HCT116 (cell line): ENCODE results near the gene ZNF543. TPM values are rescaled to one million over a fixed set of nuclear protein-coding genes. Genes with fewer than 3 reads are reported as not detected.

Source experiments
- ATAC-seq: fragments of 200-7000 bp; cut with Tn5 transposase; 2 replicates; pipeline ENCODE4 v1.9.1; 2020; ENCODE audit warnings: mild to moderate bottlenecking, moderate library complexity
- BruUV-seq: library from RNA; stranded (reverse); fragments of 400-500 nt; replicated peaks from 2 replicates; lab custom pipeline; 2021; lab: Mats Ljungman, UMichigan
- CTCF ChIA-PET: fragments of 300-600 bp; sonication (Branson Sonifier 250); formaldehyde crosslinking; loops from one replicate; lab custom pipeline; 2021; ENCODE audit warnings: antibody characterized with exemption; lab: Charles Lee
- POLR2A ChIA-PET: fragments of 300-600, 350-600 bp; sonication (Branson Sonifier 250); formaldehyde crosslinking; loops from one replicate; lab custom pipeline; 2021; ENCODE audit warnings: antibody characterized with exemption; lab: Charles Lee
- RAD21 ChIA-PET, 2 experiments: fragments of 300-600 bp; sonication (Branson Sonifier 250); formaldehyde crosslinking; loops; one replicate each; lab custom pipeline; 2023; ENCODE audit warnings: low total read pairs in 2 of 2; ENCODE audit not compliant: uncharacterized antibody in 2 of 2, unreplicated experiment in 2 of 2, low non-redundant PET in 1 of 2; lab: Charles Lee
- DNase-seq: peaks from one replicate; pipeline ENCODE4 v3.0.0-alpha.2; 2010; ENCODE audit warnings: low read depth, low spot score
- H2AFZ ChIP-seq: fragments of 200-600 bp; shearing (Covaris generic), sonication (generic); 2 replicates; pipeline ENCODE4 v1.6.1; 2017; ENCODE audit warnings: low read depth, mixed run types, mixed read lengths, antibody characterized with exemption, low read length; ENCODE audit not compliant: poor library complexity, severe bottlenecking
- H3K27ac ChIP-seq: 2 replicates; pipeline ENCODE4 v1.5.1; 2012; ENCODE audit warnings: low read depth, low read length
- H3K27me3 ChIP-seq: fragments of 200-600 bp; sonication (generic); 2 replicates; pipeline ENCODE4 v1.6.1; 2016; ENCODE audit warnings: mixed run types, low read length, mixed read lengths; ENCODE audit not compliant: insufficient read depth
- H3K36me3 ChIP-seq, 2 experiments: fragments of 200-500 bp in 1 of 2; fragments of 200-600 bp in 1 of 2; sonication (Bioruptor generic) in 1 of 2; sonication (generic) in 1 of 2; 2 replicates each; pipeline versions ENCODE4 v1.5.1 to v1.6.1; 2014 to 2016; ENCODE audit warnings: low read length in 2 of 2, inconsistent platforms in 1 of 2, mixed read lengths in 1 of 2, mixed run types in 1 of 2; ENCODE audit not compliant: insufficient read depth in 2 of 2, control insufficient read depth in 1 of 2
- H3K4me1 ChIP-seq, 2 experiments: fragments of 200-600 bp in 1 of 2; sonication (generic) in 1 of 2; 2 replicates each; pipeline versions ENCODE4 v1.5.1 to v1.6.1; 2012 to 2017; ENCODE audit warnings: low read length in 2 of 2, inconsistent platforms in 1 of 2, mild to moderate bottlenecking in 1 of 2, mixed read lengths in 1 of 2, mixed run types in 1 of 2, moderate library complexity in 1 of 2; ENCODE audit not compliant: insufficient read depth in 2 of 2, control insufficient read depth in 1 of 2
- H3K4me2 ChIP-seq: fragments of 200-600 bp; sonication (generic); 2 replicates; pipeline ENCODE4 v1.6.1; 2017; ENCODE audit warnings: mixed run types, low read length, mixed read lengths
- H3K4me3 ChIP-seq, 2 experiments: fragments of 200-600 bp in 1 of 2; sonication (generic) in 1 of 2; replicated peaks in 1 of 2; 2 replicates each; pipeline ENCODE4 v1.5.1; 2011 to 2016; ENCODE audit warnings: low read length in 2 of 2, control low read depth in 1 of 2, low read depth in 1 of 2, mild to moderate bottlenecking in 1 of 2, mixed read lengths in 1 of 2, mixed run types in 1 of 2
- H3K79me2 ChIP-seq: fragments of 200-600 bp; sonication (generic); 2 replicates; pipeline ENCODE4 v1.6.1; 2017; ENCODE audit warnings: mild to moderate bottlenecking, mixed run types, low read length, moderate library complexity, mixed read lengths; ENCODE audit not compliant: insufficient read depth
- H3K9ac ChIP-seq: fragments of 200-600 bp; sonication (generic); 2 replicates; pipeline ENCODE4 v1.6.1; 2016; ENCODE audit warnings: low read length, mixed read lengths
- H3K9me2 ChIP-seq: fragments of 200-600 bp; sonication (generic), shearing (Covaris generic); 2 replicates; pipeline ENCODE4 v1.6.1; 2017; ENCODE audit warnings: mixed run types, mild to moderate bottlenecking, moderate library complexity; ENCODE audit not compliant: insufficient read depth
- H3K9me3 ChIP-seq, 2 experiments: fragments of 200-500 bp in 1 of 2; fragments of 200-600 bp in 1 of 2; sonication (Bioruptor generic) in 1 of 2; sonication (generic) in 1 of 2; 2 replicates each; pipeline ENCODE4 v1.6.1; 2014 to 2017; ENCODE audit warnings: low read length in 2 of 2, mixed read lengths in 2 of 2, inconsistent platforms in 1 of 2, low read depth in 1 of 2, mild to moderate bottlenecking in 1 of 2, mixed run types in 1 of 2, moderate library complexity in 1 of 2; ENCODE audit not compliant: control insufficient read depth in 1 of 2, insufficient read depth in 1 of 2
- H4K20me1 ChIP-seq: fragments of 200-600 bp; sonication (generic), shearing (Covaris generic); 2 replicates; pipeline ENCODE4 v1.6.1; 2017; ENCODE audit warnings: mixed run types, mild to moderate bottlenecking, moderate library complexity; ENCODE audit not compliant: insufficient read depth
- ATF3 ChIP-seq: IDR thresholded peaks from 2 replicates; pipeline ENCODE4 v1.6.1; 2012
- CBX3 ChIP-seq: IDR thresholded peaks from 2 replicates; pipeline ENCODE4 v1.6.1; 2012; ENCODE audit warnings: low read depth
- CEBPB ChIP-seq: IDR thresholded peaks from 2 replicates; pipeline ENCODE4 v1.6.1; 2012; ENCODE audit warnings: low read depth
- CTCF ChIP-seq, 3 experiments: fragments of 200-600 bp in 1 of 3; sonication (generic) in 1 of 3; IDR thresholded peaks in 2 of 3; conservative IDR thresholded peaks in 1 of 3; 2 replicates each; pipeline ENCODE4 v1.5.1; 2012 to 2017; ENCODE audit warnings: low read depth in 2 of 3, low read length in 2 of 3, antibody characterized with exemption in 1 of 3, borderline replicate concordance in 1 of 3, control low read depth in 1 of 3, mild to moderate bottlenecking in 1 of 3, mixed read lengths in 1 of 3, mixed run types in 1 of 3, moderate library complexity in 1 of 3; ENCODE audit not compliant: insufficient read depth in 1 of 3
- EGR1 ChIP-seq: IDR thresholded peaks from 2 replicates; pipeline ENCODE4 v1.6.1; 2012; ENCODE audit warnings: low read depth
- ELF1 ChIP-seq: IDR thresholded peaks from 2 replicates; pipeline ENCODE4 v1.6.1; 2012; ENCODE audit warnings: low read depth, borderline replicate concordance
- EZH2 ChIP-seq: fragments of 200-600 bp; sonication (generic); IDR thresholded peaks from 2 replicates; pipeline ENCODE4 v1.6.1; 2017; ENCODE audit warnings: antibody characterized with exemption, mixed run types
- EZH2phosphoT487 ChIP-seq: fragments of 200-600 bp; IDR thresholded peaks from 2 replicates; pipeline ENCODE4 v1.6.1; 2018; ENCODE audit warnings: antibody characterized with exemption, borderline replicate concordance
- FOSL1 ChIP-seq: IDR thresholded peaks from 2 replicates; pipeline ENCODE4 v1.6.1; 2012; ENCODE audit warnings: low read depth
- JUND ChIP-seq: IDR thresholded peaks from 2 replicates; pipeline ENCODE4 v1.6.1; 2012
- MAX ChIP-seq: IDR thresholded peaks from 2 replicates; pipeline ENCODE4 v1.6.1; 2012
- POLR2A ChIP-seq: IDR thresholded peaks from 2 replicates; pipeline ENCODE4 v1.7.0; 2011; ENCODE audit warnings: borderline replicate concordance; ENCODE audit not compliant: insufficient read depth, insufficient read length; ENCODE audit errors: extremely low read depth
- POLR2AphosphoS5 ChIP-seq: IDR thresholded peaks from 2 replicates; pipeline ENCODE4 v1.6.1; 2011; ENCODE audit warnings: mild to moderate bottlenecking, low read depth, low read length, moderate library complexity
- RAD21 ChIP-seq: IDR thresholded peaks from 2 replicates; pipeline ENCODE4 v1.6.1; 2012; ENCODE audit warnings: low read depth, mild to moderate bottlenecking
- SIN3A ChIP-seq: IDR thresholded peaks from 2 replicates; pipeline ENCODE4 v1.6.1; 2012; ENCODE audit warnings: low read depth
- SP1 ChIP-seq: IDR thresholded peaks from 2 replicates; pipeline ENCODE4 v1.6.1; 2012; ENCODE audit warnings: low read depth
- SRF ChIP-seq: IDR thresholded peaks from 2 replicates; pipeline ENCODE4 v1.6.1; 2012; ENCODE audit warnings: low read depth
- YY1 ChIP-seq: IDR thresholded peaks from 2 replicates; pipeline ENCODE4 v1.6.1; 2011; ENCODE audit warnings: low read length, low read depth, moderate library complexity, mild to moderate bottlenecking; ENCODE audit not compliant: insufficient replicate concordance; ENCODE audit errors: extremely low read depth
- ZFX ChIP-seq: fragments of 450-650 bp; IDR thresholded peaks from 2 replicates; pipeline ENCODE4 v1.6.1; 2017
- ZNF274 ChIP-seq: fragments of 200-500 bp; sonication (Bioruptor generic); IDR thresholded peaks from 2 replicates; pipeline ENCODE4 v1.6.1; 2014; ENCODE audit warnings: mild to moderate bottlenecking, low read depth, low read length, inconsistent platforms
- intact Hi-C: fragments of 100-400 bp; cut with micrococcal nuclease; formaldehyde crosslinking; loops from 2 replicates; pipeline ENCODE4 v1.10.0; 2022
- total RNA-seq: library from RNA; stranded (reverse); gene quantifications from one replicate; pipeline ENCODE4 v1.2.1, GENCODE V29; 2021; ENCODE audit not compliant: unreplicated experiment

The ZNF543 gene
- total RNA-seq, 1 experiment from 2014 or later: 7.6 TPM

GRCh38 chr19:57363688-57364181 is 43.5 kb downstream of the ZNF543 start:
- ATAC-seq: 0 out of 2 replicates have a peak, but pooled peaks have one; percentile 5
- no peak for DNase-seq
- Histone ChIP-seq H3K4me3 (peak overlapping the region; percentile 76 to 86), H3K9ac (peak overlapping the region; percentile 67), H2AFZ (no peak overlapping the region), H3K4me1 (peaks cover 3 to 9% of the 10 kb centered on the region in 2 experiments; a peak in 3 of 4 replicates), H3K9me2 (no peaks in the 10 kb centered on the region), H4K20me1 (no peaks in the 10 kb centered on the region), H3K36me3 (no peaks in the 10 kb centered on the region), H3K27me3 (no peaks in the 10 kb centered on the region), H3K79me2 (peaks cover 7% of the 10 kb centered on the region; the same call in 1 of the 2 replicates), H3K4me2 (peak overlapping the region; percentile 91), H3K27ac (peak overlapping the region; percentile 54), H3K9me3 (no peaks in the 10 kb centered on the region; a peak in 1 of 4 replicates)
- TF ChIP-seq ZNF274 (no peak), CEBPB (no peak), EZH2phosphoT487 (no peak), ELF1 (no peak), ATF3 (no peak), SRF (no peak), CBX3 (no peak), RAD21 (no peak), MAX (no peak), SP1 (no peak)
- ChIA-PET CTCF (no interaction called here), POLR2A (interaction anchor here (1.0 to 1.4 kb wide), 3 partner anchors 13 to 26 kb away, joined by 3 to 6 read pairs (median 4); partner anchors contain the start of genes ZNF304 and ZNF548), RAD21 (no interaction called here)
- intact Hi-C loops: loop anchor here (1.0 kb wide), 1 partner anchor 26 kb away; the partner anchor contains the start of gene ZNF548
- no TSS peak for BruUV-seq

- intact Hi-C loops: no loop called here
- BruUV-seq: no TSS peak
- no peaks in the 10 kb centered on the region for H3K36me3 ChIP-seq
- ChIA-PET CTCF (no interaction called here), POLR2A (no interaction called here), RAD21 (no interaction called here)
- H3K9ac ChIP-seq: no peak overlapping the region
- no peak overlapping the region for H3K4me3 ChIP-seq
- no peaks in the 10 kb centered on the region for H3K27me3 ChIP-seq
- H4K20me1 ChIP-seq: no peaks in the 10 kb centered on the region
- no peaks in the 10 kb centered on the region for H3K9me3 ChIP-seq
- H3K27ac ChIP-seq: no peak overlapping the region
- H3K4me1 ChIP-seq: peaks cover 3 to 9% of the 10 kb centered on the region in 2 experiments; a peak in 3 of 4 replicates
- no peak for DNase-seq
- H3K79me2 ChIP-seq: peaks cover 7% of the 10 kb centered on the region; the same call in 1 of the 2 replicates
- no peak overlapping the region for H2AFZ ChIP-seq
- ATAC-seq: no peak
- no peak overlapping the region for H3K4me2 ChIP-seq
- no peaks in the 10 kb centered on the region for H3K9me2 ChIP-seq
- no peak for TF ChIP-seq EGR1
- TF ChIP-seq YY1: no peak
- no peak for TF ChIP-seq FOSL1
- no peak for TF ChIP-seq MAX
- TF ChIP-seq JUND: no peak
- TF ChIP-seq ZFX: no peak
- no peak for TF ChIP-seq POLR2A
- TF ChIP-seq ZNF274: no peak
- TF ChIP-seq CEBPB: no peak
- TF ChIP-seq SIN3A: no peak
- TF ChIP-seq RAD21: no peak
- no peak for TF ChIP-seq CBX3
- TF ChIP-seq POLR2AphosphoS5: no peak
- TF ChIP-seq SP1: no peak
- TF ChIP-seq EZH2: no peak
- TF ChIP-seq CTCF (IDR thresholded peaks at IDR 0.05 in 2 of 3, conservative IDR thresholded peaks at IDR 0.05 in 1 of 3; ENCODE audit: borderline replicate concordance in 1 of 3, insufficient read depth in 1 of 3, low read depth in 2 of 3, low read length in 2 of 3): no peak
Measured at GRCh38 chr19:57366776-57367175, 46.5 kb downstream of the ZNF543 start.
